Spleen (tissue), 11 donors: ENCODE data around the gene ADGRG1. TPM values are rescaled to one million over a fixed set of nuclear protein-coding genes. Genes with fewer than 3 reads are reported as not detected.

Experiments
- DNase-seq: peaks from one replicate; pipeline ENCODE4 v3.0.0-alpha.2; 2020
- H3K27ac ChIP-seq, 8 donors: fragments of 200-600 bp; sonication (generic) in 7 of 8; 1 replicate in 4 of 8; 2 replicates in 4 of 8; pipeline versions ENCODE4 v1.5.0 to v1.8.0; 2016 to 2021; ENCODE audit warnings: inconsistent platforms in 4 of 8, mild to moderate bottlenecking in 4 of 8, moderate library complexity in 1 of 8
- H3K27me3 ChIP-seq, 7 donors: fragments of 200-600 bp; sonication (generic) in 6 of 7; replicated peaks in 1 of 7; 1 replicate in 4 of 7; 2 replicates in 3 of 7; pipeline versions ENCODE4 v1.5.0 to v1.8.0; 2016 to 2021; ENCODE audit warnings: inconsistent platforms in 3 of 7, mild to moderate bottlenecking in 1 of 7
- H3K36me3 ChIP-seq, 6 donors: fragments of 200-600 bp; sonication (generic) in 5 of 6; 1 replicate in 4 of 6; 2 replicates in 2 of 6; pipeline versions ENCODE4 v1.5.0 to v1.8.0; 2016 to 2021; ENCODE audit warnings: inconsistent platforms in 2 of 6
- H3K4me1 ChIP-seq, 6 donors: fragments of 200-600 bp; sonication (generic) in 5 of 6; 1 replicate in 3 of 6; 2 replicates in 3 of 6; pipeline versions ENCODE4 v1.5.0 to v1.8.0; 2016 to 2021; ENCODE audit warnings: inconsistent platforms in 3 of 6
- H3K4me3 ChIP-seq, 8 donors: fragments of 200-600 bp; sonication (generic) in 7 of 8; 1 replicate in 4 of 8; 2 replicates in 4 of 8; pipeline versions ENCODE4 v1.5.0 to v1.8.0; 2016 to 2021; ENCODE audit warnings: inconsistent platforms in 4 of 8, mild to moderate bottlenecking in 4 of 8, moderate library complexity in 2 of 8
- H3K9me3 ChIP-seq, 8 donors: fragments of 200-600 bp; sonication (generic) in 7 of 8; 1 replicate in 4 of 8; 2 replicates in 4 of 8; pipeline versions ENCODE4 v1.5.0 to v1.8.0; 2016 to 2021; ENCODE audit warnings: inconsistent platforms in 4 of 8
- POLR2A ChIP-seq, 3 donors: fragments of 450-650 bp; IDR thresholded peaks; one replicate each; pipeline ENCODE4 v1.5.1; 2017; ENCODE audit warnings: antibody characterized with exemption in 3 of 3, mild to moderate bottlenecking in 1 of 3
- POLR2AphosphoS5 ChIP-seq, 3 donors: sonication (generic); formaldehyde crosslinking; IDR thresholded peaks; one replicate each; pipeline ENCODE4 v1.5.1; 2017; ENCODE audit warnings: antibody characterized with exemption in 3 of 3
- WGBS, 5 donors: extraction: QIAGEN DNeasy Blood & Tissue Kit in 3 of 5; methylation state at CpG; one replicate each; pipeline versions ENCODE4 v1.1.5 to v1.1.7; 2013 to 2018; 5-methylcytosine and 5-hydroxymethylcytosine counted together
- intact Hi-C: fragments of 100-400 bp; cut with DNase I; formaldehyde crosslinking; loops from one replicate; pipeline ENCODE4 v1.15.0; 2023; ENCODE audit warnings: low total_unique reads
- polyA plus RNA-seq, 3 donors: library from polyadenylated mRNA; stranded (reverse); fragments of 200-250 nt; gene quantifications; one replicate each; pipeline ENCODE4 v1.2.1, GENCODE V29; 2013
- total RNA-seq, 7 donors: library from RNA; depleted of rRNA in 3 of 7; stranded (reverse); fragments of >200 nt in 3 of 7; fragmentation: NEBNext Ultra II Directional in 4 of 7; extraction: Animal tissue kit (Norgen Biotek cat#: 25700) in 4 of 7; gene quantifications; one replicate each; pipeline versions ENCODE4 v1.1.0 to v1.2.1, GENCODE V29; 2016 to 2021
- TF ChIP-seq, protein P1 (sequence below), 11 experiments: fragments of 200-600 bp in 7 of 11; fragments of 450-650 bp in 4 of 11; sonication (generic) in 4 of 11; IDR thresholded peaks in 8 of 11; conservative IDR thresholded peaks in 3 of 11; 1 replicate in 7 of 11; 2 replicates in 4 of 11; pipeline versions ENCODE4 v1.4.0 to v1.8.0; 2016 to 2021; ENCODE audit warnings: antibody characterized with exemption in 11 of 11, inconsistent platforms in 4 of 11, mild to moderate bottlenecking in 1 of 11
- donor health status: healthy with polysubstance abuse.
- donor health status: DM: no; HTN: no; CAD: no; lungs with moderate emphysema.
- donor health status: DM: no; HTN: no; CAD: no.
- donor health status: Bipolar disorder and iron deficiency.
- donor health status: healthy.
- donor health status: DM: no; HTN: no; CAD: no.
- donor health status: DM: yes; HTN: yes; CAD: no.

The ADGRG1 gene
- total and polyA plus RNA-seq, 10 donors, result 1.0 to 23.7 (median 8.2) TPM

DNA sequence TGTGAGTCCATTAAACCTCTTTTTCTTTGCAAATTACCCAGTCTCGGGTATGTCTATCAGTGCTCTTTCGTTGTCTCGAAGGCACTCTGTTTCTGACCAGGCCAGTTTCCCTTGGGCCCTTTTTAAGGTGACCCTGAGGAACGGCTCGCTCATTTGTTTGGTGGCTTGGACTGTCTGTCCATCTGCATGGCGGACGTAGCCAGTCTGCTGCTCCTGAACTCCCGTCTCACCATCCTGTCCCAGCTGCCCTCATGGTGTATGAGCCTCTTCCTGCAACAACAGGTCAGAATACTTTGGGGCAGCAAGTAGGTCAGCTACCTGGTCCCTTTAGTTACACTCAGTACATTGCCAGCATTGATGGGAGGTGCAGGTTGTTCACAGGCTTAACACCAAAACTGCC lies 85.2 kb downstream of the ADGRG1 start:
- intact Hi-C loops, result no loop called here
- H3K4me1 ChIP-seq, result no peaks in the 10 kb centered on the region
- H3K27ac ChIP-seq, result no peak overlapping the region
- H3K9me3 ChIP-seq, result no peaks in the 10 kb centered on the region
- no peaks in the 10 kb centered on the region for H3K36me3 ChIP-seq
- DNase-seq, result peak; percentile 41
- TF ChIP-seq POLR2A (IDR thresholded peaks at IDR 0.05) (no peak), POLR2AphosphoS5 (IDR thresholded peaks at IDR 0.05) (no peak)
- TF ChIP-seq, protein P1, sequence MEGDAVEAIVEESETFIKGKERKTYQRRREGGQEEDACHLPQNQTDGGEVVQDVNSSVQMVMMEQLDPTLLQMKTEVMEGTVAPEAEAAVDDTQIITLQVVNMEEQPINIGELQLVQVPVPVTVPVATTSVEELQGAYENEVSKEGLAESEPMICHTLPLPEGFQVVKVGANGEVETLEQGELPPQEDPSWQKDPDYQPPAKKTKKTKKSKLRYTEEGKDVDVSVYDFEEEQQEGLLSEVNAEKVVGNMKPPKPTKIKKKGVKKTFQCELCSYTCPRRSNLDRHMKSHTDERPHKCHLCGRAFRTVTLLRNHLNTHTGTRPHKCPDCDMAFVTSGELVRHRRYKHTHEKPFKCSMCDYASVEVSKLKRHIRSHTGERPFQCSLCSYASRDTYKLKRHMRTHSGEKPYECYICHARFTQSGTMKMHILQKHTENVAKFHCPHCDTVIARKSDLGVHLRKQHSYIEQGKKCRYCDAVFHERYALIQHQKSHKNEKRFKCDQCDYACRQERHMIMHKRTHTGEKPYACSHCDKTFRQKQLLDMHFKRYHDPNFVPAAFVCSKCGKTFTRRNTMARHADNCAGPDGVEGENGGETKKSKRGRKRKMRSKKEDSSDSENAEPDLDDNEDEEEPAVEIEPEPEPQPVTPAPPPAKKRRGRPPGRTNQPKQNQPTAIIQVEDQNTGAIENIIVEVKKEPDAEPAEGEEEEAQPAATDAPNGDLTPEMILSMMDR (IDR thresholded peaks at IDR 0.05 in 8 of 11, conservative IDR thresholded peaks at IDR 0.05 in 3 of 11), result no peak
- peaks cover 0 to 5% (median 0%) of the 10 kb centered on the region in 7 donors for H3K27me3 ChIP-seq
- H3K4me3 ChIP-seq, result no peak overlapping the region
- 80 to 99% (median 92%) methylated on average over 8 of the region's 8 CpGs for WGBS, 5 donors

DNA sequence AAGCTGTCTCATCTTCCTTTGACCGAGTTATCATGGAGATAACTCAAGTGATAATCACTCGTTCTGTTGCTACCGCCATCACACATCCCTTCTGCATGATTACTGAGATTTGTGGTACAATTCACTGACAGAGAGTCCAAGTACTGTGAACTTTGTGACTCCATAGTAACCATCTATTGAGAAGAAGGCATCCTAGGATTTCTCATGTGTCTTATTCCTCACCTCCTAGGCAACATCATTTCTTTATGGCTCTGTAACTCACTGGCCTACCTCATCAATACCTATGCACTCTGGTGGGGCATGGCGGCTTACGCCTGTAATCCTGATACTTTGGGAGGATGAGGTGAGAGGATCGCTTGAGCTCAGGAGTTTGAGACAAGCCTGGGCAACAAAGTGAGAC lies 85.6 kb downstream of the ADGRG1 start:
- DNase-seq, result peak; percentile 2
- no peak for TF ChIP-seq POLR2A (IDR thresholded peaks at IDR 0.05)
- TF ChIP-seq, protein P1 (IDR thresholded peaks at IDR 0.05 in 8 of 11, conservative IDR thresholded peaks at IDR 0.05 in 3 of 11), result no peak
- TF ChIP-seq POLR2AphosphoS5 (IDR thresholded peaks at IDR 0.05), result no peak
- H3K27me3 ChIP-seq, result peaks cover 0 to 5% (median 0%) of the 10 kb centered on the region in 7 donors
- H3K4me1 ChIP-seq, result no peaks in the 10 kb centered on the region
- WGBS, 5 donors, result 80 to 94% (median 90%) methylated on average over 6 of the region's 6 CpGs
- H3K36me3 ChIP-seq, result no peaks in the 10 kb centered on the region
- H3K27ac ChIP-seq, result no peak overlapping the region
- no peak overlapping the region for H3K4me3 ChIP-seq
- intact Hi-C loops, result no loop called here
- H3K9me3 ChIP-seq, result no peaks in the 10 kb centered on the region

Other genes with a start within 250 kb of the ADGRG1 start
- 1 to 10 TPM in 2 of 7 donors, under 1 TPM in 1, not detected in 4; 0.75 to 3.1 (median 1.2) TPM for gene CCL17, start 223.9 kb upstream of the ADGRG1 start, total RNA-seq
- gene CCL17, start 223.9 kb upstream of the ADGRG1 start, polyA plus RNA-seq, result 1 to 10 TPM in 2 of 3 donors, under 1 TPM in 1; 0.29 to 4.0 (median 2.8) TPM
- gene CIAPIN1, start 181.2 kb upstream of the ADGRG1 start, total RNA-seq, result 10 to 100 TPM; 21.4 to 39.8 (median 31.3) TPM
- gene CIAPIN1, start 181.2 kb upstream of the ADGRG1 start, polyA plus RNA-seq, result 10 to 100 TPM; 19.6 to 28.4 (median 22.1) TPM
- 10 to 100 TPM; 25.8 to 39.9 (median 29.6) TPM for gene COQ9, start 181.2 kb upstream of the ADGRG1 start, total RNA-seq
- 10 to 100 TPM; 32.2 to 34.9 (median 34.4) TPM for gene COQ9, start 181.2 kb upstream of the ADGRG1 start, polyA plus RNA-seq
- 10 to 100 TPM; 42.3 to 75.6 (median 52.7) TPM for gene POLR2C, start 166.0 kb upstream of the ADGRG1 start, total RNA-seq
- 10 to 100 TPM; 23.2 to 42.7 (median 35.0) TPM for gene POLR2C, start 166.0 kb upstream of the ADGRG1 start, polyA plus RNA-seq
- gene DOK4, start 142.1 kb upstream of the ADGRG1 start, total RNA-seq, result 10 to 100 TPM in 6 of 7 donors, 1 to 10 TPM in 1; 7.3 to 19.8 (median 16.1) TPM
- 10 to 100 TPM in 1 of 3 donors, 1 to 10 TPM in 2; 4.1 to 10.0 (median 5.5) TPM for gene DOK4, start 142.1 kb upstream of the ADGRG1 start, polyA plus RNA-seq
- gene CCDC102A, start 92.1 kb upstream of the ADGRG1 start, total RNA-seq, result 10 to 100 TPM in 2 of 7 donors, 1 to 10 TPM in 5; 7.0 to 14.8 (median 7.9) TPM
- gene CCDC102A, start 92.1 kb upstream of the ADGRG1 start, polyA plus RNA-seq, result 1 to 10 TPM; 4.6 to 7.7 (median 4.8) TPM
- 10 to 100 TPM in 6 of 7 donors, 1 to 10 TPM in 1; 7.3 to 23.8 (median 13.6) TPM for gene ADGRG5, start 86.0 kb upstream of the ADGRG1 start, total RNA-seq
- 1 to 10 TPM; 5.2 to 9.7 (median 9.3) TPM for gene ADGRG5, start 86.0 kb upstream of the ADGRG1 start, polyA plus RNA-seq
- 100 to 1,000 TPM in 2 of 7 donors, 10 to 100 TPM in 5; 16.6 to 116 (median 34.2) TPM for gene ADGRG3, start 39.7 kb downstream of the ADGRG1 start, total RNA-seq
- gene ADGRG3, start 39.7 kb downstream of the ADGRG1 start, polyA plus RNA-seq, result 10 to 100 TPM in 1 of 3 donors, 1 to 10 TPM in 2; 2.5 to 15.3 (median 8.5) TPM
- gene DRC7, start 66.2 kb downstream of the ADGRG1 start, total RNA-seq, result 1 to 10 TPM in 1 of 7 donors, under 1 TPM in 2, not detected in 4; 0.20 to 2.1 (median 0.60) TPM
- gene DRC7, start 66.2 kb downstream of the ADGRG1 start, polyA plus RNA-seq, result under 1 TPM; 0.03 to 0.11 (median 0.06) TPM
- 10 to 100 TPM; 15.7 to 23.1 (median 18.2) TPM for gene KATNB1, start 107.1 kb downstream of the ADGRG1 start, total RNA-seq
- 10 to 100 TPM; 10.6 to 14.5 (median 11.2) TPM for gene KATNB1, start 107.1 kb downstream of the ADGRG1 start, polyA plus RNA-seq
- gene KIFC3, start 173.9 kb downstream of the ADGRG1 start, total RNA-seq, result 10 to 100 TPM; 30.3 to 61.5 (median 47.5) TPM
- 10 to 100 TPM in 2 of 3 donors, 1 to 10 TPM in 1; 4.6 to 25.2 (median 15.9) TPM for gene KIFC3, start 173.9 kb downstream of the ADGRG1 start, polyA plus RNA-seq